Endothelial cell of umbilical vein (primary cell): ENCODE measurements around the gene SLCO2A1. TPM values are rescaled to one million over a fixed set of nuclear protein-coding genes. Genes with fewer than 3 reads are reported as not detected.

Experiments
- BruUV-seq: library from RNA; stranded (reverse); fragments of 400-500 nt; replicated peaks from 2 replicates; lab custom pipeline; 2021; lab: Mats Ljungman, UMichigan
- CTCF ChIA-PET: fragments of 300-600, 350-600 bp; sonication (Branson Sonifier 250); formaldehyde crosslinking; loops from one replicate; lab custom pipeline; 2021; ENCODE audit warnings: antibody characterized with exemption, inconsistent platforms; lab: Charles Lee
- POLR2A ChIA-PET: fragments of 300-600, 350-600 bp; sonication (Branson Sonifier 250); formaldehyde crosslinking; loops from one replicate; lab custom pipeline; 2021; ENCODE audit warnings: antibody characterized with exemption, inconsistent platforms; lab: Charles Lee
- DNase-seq: peaks from one replicate; pipeline ENCODE4 v3.0.0-alpha.2; 2011; ENCODE audit warnings: low read depth, low spot score
- FAIRE-seq: peaks from 2 replicates; lab custom pipeline; 2011; peaks lifted over from hg19 to GRCh38; lab: Jason Lieb, UNC
- H2AFZ ChIP-seq: 2 replicates; pipeline ENCODE4 v1.6.0; 2012; ENCODE audit warnings: low read depth, low read length, control low read depth, inconsistent platforms
- H3K27ac ChIP-seq: 2 replicates; pipeline ENCODE4 v1.5.1; 2011; ENCODE audit warnings: low read depth, mild to moderate bottlenecking, control low read depth, low read length, moderate library complexity; ENCODE audit not compliant: insufficient read depth
- H3K27me3 ChIP-seq, 2 experiments: 2 replicates each; pipeline versions ENCODE4 v1.6.0 to v1.6.1; 2011; ENCODE audit warnings: low read length in 2 of 2, mixed read lengths in 1 of 2; ENCODE audit not compliant: control insufficient read depth in 2 of 2, insufficient read depth in 2 of 2
- H3K36me3 ChIP-seq, 2 experiments: 2 replicates in 1 of 2; 3 replicates in 1 of 2; pipeline ENCODE4 v1.5.1; 2011; ENCODE audit warnings: low read length in 2 of 2, mild to moderate bottlenecking in 1 of 2, moderate library complexity in 1 of 2; ENCODE audit not compliant: control insufficient read depth in 2 of 2, insufficient read depth in 2 of 2; ENCODE audit errors: extremely low read depth in 1 of 2
- H3K4me1 ChIP-seq: 3 replicates; pipeline ENCODE4 v1.5.1; 2011; ENCODE audit warnings: mild to moderate bottlenecking, low read length; ENCODE audit not compliant: control insufficient read depth, insufficient read depth; ENCODE audit errors: extremely low read depth
- H3K4me2 ChIP-seq: 2 replicates; pipeline ENCODE4 v1.6.1; 2011; ENCODE audit warnings: low read length, control low read depth, mixed read lengths; ENCODE audit not compliant: insufficient read depth
- H3K4me3 ChIP-seq, 3 experiments: fragments of 200-600 bp in 1 of 3; sonication (generic), shearing (Covaris generic) in 1 of 3; replicated peaks in 1 of 3; 2 replicates each; pipeline ENCODE4 v1.5.1; 2011 to 2016; ENCODE audit warnings: control low read depth in 3 of 3, low read length in 3 of 3, mild to moderate bottlenecking in 2 of 3, inconsistent platforms in 1 of 3, low read depth in 1 of 3, moderate library complexity in 1 of 3; ENCODE audit not compliant: insufficient read depth in 1 of 3
- H3K79me2 ChIP-seq: 2 replicates; pipeline ENCODE4 v1.6.0; 2012; ENCODE audit warnings: low read length, inconsistent platforms; ENCODE audit not compliant: control insufficient read depth, insufficient read depth
- H3K9ac ChIP-seq: replicated peaks from 2 replicates; pipeline ENCODE3; 2011; ENCODE audit warnings: low read length, control low read depth; ENCODE audit not compliant: insufficient read depth; ENCODE audit errors: extremely low read depth
- H3K9me1 ChIP-seq: replicated peaks from 3 replicates; pipeline ENCODE4 v1.6.0; 2011; ENCODE audit warnings: mild to moderate bottlenecking, low read length; ENCODE audit not compliant: control insufficient read depth, insufficient read depth; ENCODE audit errors: extremely low read depth
- H3K9me3 ChIP-seq: replicated peaks from 2 replicates; pipeline ENCODE4 v1.5.1; 2012; ENCODE audit warnings: low read length, inconsistent platforms; ENCODE audit not compliant: control insufficient read depth, insufficient read depth
- H4K20me1 ChIP-seq: replicated peaks from 2 replicates; pipeline ENCODE3; 2011; ENCODE audit warnings: mild to moderate bottlenecking, low read length; ENCODE audit not compliant: control insufficient read depth, insufficient read depth; ENCODE audit errors: extremely low read depth
- EZH2 ChIP-seq: IDR thresholded peaks from 2 replicates; pipeline ENCODE4 v1.6.1; 2012; ENCODE audit warnings: borderline replicate concordance, low read depth, mild to moderate bottlenecking, moderate library complexity, low read length, inconsistent platforms; ENCODE audit not compliant: severe bottlenecking
- FOS ChIP-seq: IDR thresholded peaks from 2 replicates; pipeline ENCODE4 v1.6.1; 2011; ENCODE audit warnings: mild to moderate bottlenecking, low read length, moderate library complexity, borderline replicate concordance; ENCODE audit not compliant: insufficient read depth
- GATA2 ChIP-seq: IDR thresholded peaks from 2 replicates; pipeline ENCODE4 v1.7.0; 2011; ENCODE audit warnings: low read depth, mild to moderate bottlenecking, moderate library complexity, mixed read lengths, low read length; ENCODE audit not compliant: insufficient read length, insufficient read depth
- JUN ChIP-seq: IDR thresholded peaks from 2 replicates; pipeline ENCODE4 v1.6.1; 2011; ENCODE audit warnings: borderline replicate concordance, low read depth; ENCODE audit not compliant: insufficient read length, insufficient read depth
- MYC ChIP-seq: IDR thresholded peaks from one replicate; pipeline ENCODE4 v1.6.1; 2011; ENCODE audit warnings: mild to moderate bottlenecking, low read depth, low read length
- POLR2A ChIP-seq: IDR thresholded peaks from 2 replicates; pipeline ENCODE4 v1.6.1; 2012; ENCODE audit warnings: low read depth, mild to moderate bottlenecking, control low read depth, low read length
- POLR2AphosphoS5 ChIP-seq: IDR thresholded peaks from 2 replicates; pipeline ENCODE4 v1.6.1; 2012; ENCODE audit warnings: low read depth, mild to moderate bottlenecking, control low read depth, low read length, moderate library complexity; ENCODE audit not compliant: insufficient read depth
- dilution Hi-C: fragments of 300-500 bp; cut with MboI; formaldehyde crosslinking; loops from one replicate; pipeline ENCODE4 v1.15.0; 2019; ENCODE audit warnings: low sequenced_read_pairs; ENCODE audit not compliant: extremely low pct_ligation_motif_present
- intact Hi-C: fragments of 100-400 bp; cut with micrococcal nuclease; formaldehyde crosslinking; loops from one replicate; pipeline ENCODE4 v1.10.0; 2022
- polyA plus RNA-seq, 4 experiments: library from polyadenylated mRNA; depleted of rRNA in 3 of 4; stranded (reverse) in 3 of 4; unstranded in 1 of 4; fragments of >200 nt; gene quantifications; 2 replicates each; pipeline versions ENCODE4 v1.2.1 to v1.2.3, GENCODE V29; 2011 to 2012; ENCODE audit warnings: missing spikeins in 1 of 4
- total RNA-seq: library from RNA; stranded (reverse); gene quantifications from 2 replicates; pipeline ENCODE4 v1.2.3, GENCODE V29; 2021
- TF ChIP-seq, protein P1 (sequence below), 2 donors: IDR thresholded peaks; 1 replicate in 1 of 2; 2 replicates in 1 of 2; pipeline ENCODE4 v1.5.1; 2011; ENCODE audit warnings: low read length in 2 of 2, mild to moderate bottlenecking in 2 of 2, moderate library complexity in 2 of 2, control low read depth in 1 of 2, inconsistent platforms in 1 of 2, low read depth in 1 of 2; ENCODE audit not compliant: insufficient read depth in 1 of 2; ENCODE audit errors: extremely low read depth in 1 of 2
- TF ChIP-seq, protein P2 (sequence below): IDR thresholded peaks from 2 replicates; pipeline ENCODE4 v1.6.1; 2011; ENCODE audit not compliant: insufficient read depth, insufficient read length

SLCO2A1 gene
- total and polyA plus RNA-seq, 2 donors (not counting 3 experiments of a cell fraction or from before 2014, with no cell fraction given), result 1.4 to 11.9 TPM

DNA sequence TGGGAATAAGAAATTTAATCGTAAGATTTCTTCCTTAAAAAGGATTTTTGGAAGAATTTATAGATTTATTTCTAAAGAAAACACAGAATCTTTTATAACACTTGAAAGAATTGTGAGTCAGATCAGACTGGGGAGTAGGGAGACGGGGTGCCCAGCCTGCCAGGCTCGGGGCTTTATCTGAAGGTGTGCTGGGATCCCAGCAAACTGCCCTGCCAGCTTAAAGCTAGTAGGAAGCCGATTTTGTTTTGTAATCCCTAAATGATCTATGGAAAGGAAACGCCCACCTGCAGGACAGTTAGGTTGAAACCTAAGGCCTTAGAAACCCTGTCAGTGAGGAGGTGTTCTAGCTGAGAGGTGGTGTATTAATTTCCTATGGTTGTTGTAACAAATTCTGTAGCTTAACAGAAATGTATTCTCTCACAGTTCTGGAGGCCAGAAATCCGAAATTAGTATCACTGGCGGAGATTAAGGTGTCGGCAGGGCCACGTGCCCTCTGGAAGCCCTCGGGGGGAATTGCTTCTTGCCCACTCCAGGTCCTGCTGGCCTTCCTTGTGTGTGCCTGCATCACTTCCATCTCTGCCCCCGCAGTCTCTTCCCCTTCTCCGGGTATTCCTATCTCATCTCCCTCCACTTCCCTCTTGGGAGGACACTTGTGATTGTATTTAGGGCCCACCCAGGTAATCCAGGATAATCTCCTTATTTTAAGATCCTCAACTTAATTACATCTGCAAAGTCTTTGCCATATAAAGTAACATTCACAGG, 114.7 kb downstream of the SLCO2A1 start:
- POLR2A ChIA-PET, result no interaction called here
- H3K79me2 ChIP-seq, result no peaks in the 10 kb centered on the region

More for the DNA sequence above, 114.7 kb downstream of the SLCO2A1 start:
- intact Hi-C loops (no loop called here), dilution Hi-C loops (no loop called here)
- Histone ChIP-seq H3K27me3 (peaks cover 3 to 8% of the 10 kb centered on the region in 2 experiments), H3K4me1 (no peaks in the 10 kb centered on the region), H3K36me3 (no peaks in the 10 kb centered on the region), H3K4me2 (no peak overlapping the region), H3K9me3 (no peaks in the 10 kb centered on the region), H2AFZ (no peak overlapping the region), H3K9me1 (no peaks in the 10 kb centered on the region), H3K9ac (no peak overlapping the region), H4K20me1 (no peaks in the 10 kb centered on the region), H3K27ac (no peak overlapping the region), H3K4me3 (no peak overlapping the region)
- CTCF ChIA-PET, result interaction anchor here (1.3 kb wide), 1 partner anchor 297 kb away, joined by 3 read pairs; no protein-coding TSS in a partner anchor
- no peak for DNase-seq
- TF ChIP-seq GATA2, result no peak
- no peak for TF ChIP-seq POLR2AphosphoS5
- TF ChIP-seq, protein P1, sequence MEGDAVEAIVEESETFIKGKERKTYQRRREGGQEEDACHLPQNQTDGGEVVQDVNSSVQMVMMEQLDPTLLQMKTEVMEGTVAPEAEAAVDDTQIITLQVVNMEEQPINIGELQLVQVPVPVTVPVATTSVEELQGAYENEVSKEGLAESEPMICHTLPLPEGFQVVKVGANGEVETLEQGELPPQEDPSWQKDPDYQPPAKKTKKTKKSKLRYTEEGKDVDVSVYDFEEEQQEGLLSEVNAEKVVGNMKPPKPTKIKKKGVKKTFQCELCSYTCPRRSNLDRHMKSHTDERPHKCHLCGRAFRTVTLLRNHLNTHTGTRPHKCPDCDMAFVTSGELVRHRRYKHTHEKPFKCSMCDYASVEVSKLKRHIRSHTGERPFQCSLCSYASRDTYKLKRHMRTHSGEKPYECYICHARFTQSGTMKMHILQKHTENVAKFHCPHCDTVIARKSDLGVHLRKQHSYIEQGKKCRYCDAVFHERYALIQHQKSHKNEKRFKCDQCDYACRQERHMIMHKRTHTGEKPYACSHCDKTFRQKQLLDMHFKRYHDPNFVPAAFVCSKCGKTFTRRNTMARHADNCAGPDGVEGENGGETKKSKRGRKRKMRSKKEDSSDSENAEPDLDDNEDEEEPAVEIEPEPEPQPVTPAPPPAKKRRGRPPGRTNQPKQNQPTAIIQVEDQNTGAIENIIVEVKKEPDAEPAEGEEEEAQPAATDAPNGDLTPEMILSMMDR (IDR thresholded peaks at IDR 0.05; ENCODE audit: extremely low read depth in 1 of 2, insufficient read depth in 1 of 2, low read depth in 1 of 2, low read length in 2 of 2), result no peak
- TF ChIP-seq FOS, result no peak
- no peak for TF ChIP-seq EZH2
- no peak for TF ChIP-seq POLR2A
- TF ChIP-seq MYC, result no peak
- TF ChIP-seq, protein P2, sequence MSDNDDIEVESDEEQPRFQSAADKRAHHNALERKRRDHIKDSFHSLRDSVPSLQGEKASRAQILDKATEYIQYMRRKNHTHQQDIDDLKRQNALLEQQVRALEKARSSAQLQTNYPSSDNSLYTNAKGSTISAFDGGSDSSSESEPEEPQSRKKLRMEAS, result no peak
- TF ChIP-seq JUN, result no peak
- no TSS peak for BruUV-seq
- FAIRE-seq, result no peak
